NCI-H187 (cell line): ENCODE measurements around the gene GOLGB1.
"Not testable (repeated sequence)": the region's sequence is repeated elsewhere in the genome, so short reads cannot be mapped to it uniquely, and the experiment has no call there.

Experiments used
- DNase-seq, 2 experiments: peaks; one replicate each; lab custom pipeline; 2025; lab: John Stamatoyannopoulos, UW

The GOLGB1 gene

DNA sequence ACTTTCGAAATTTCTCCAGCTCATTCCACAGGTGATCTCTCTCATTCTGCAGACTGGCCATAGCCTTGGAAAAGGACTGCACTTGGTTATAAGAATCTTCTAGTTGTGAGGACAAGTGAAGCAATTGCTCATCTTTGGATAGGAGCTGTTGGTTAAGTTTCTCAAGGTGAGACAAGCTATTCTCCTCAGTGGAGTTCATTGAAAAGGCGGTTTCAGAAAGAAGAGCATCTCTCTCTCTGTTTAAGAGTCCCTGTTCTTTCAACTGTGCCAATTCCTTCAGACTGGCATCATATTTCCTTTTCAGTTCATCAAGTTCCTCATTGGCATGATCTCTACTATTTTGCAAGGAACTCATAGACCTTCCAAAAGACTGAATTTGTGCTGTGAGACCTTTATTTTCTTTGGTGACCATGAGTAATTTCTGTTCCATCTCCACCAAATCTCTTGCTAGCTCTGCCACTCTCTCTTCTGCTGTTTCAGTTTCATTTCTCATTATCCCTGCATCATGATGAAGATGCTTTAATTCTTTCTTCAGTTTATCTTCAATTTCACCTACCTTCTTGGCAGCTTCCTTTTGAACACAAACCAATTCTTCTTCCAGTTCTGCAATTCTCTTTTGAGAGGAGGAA is 58.6 kb downstream of the GOLGB1 start:
- DNase-seq = no peak

- DNase-seq = not testable (repeated sequence)
Measured at GRCh38 chr3:121688747-121689146, 60.8 kb downstream of the GOLGB1 start.

- no peak for DNase-seq
Measured at GRCh38 chr3:121681792-121682191, 67.7 kb downstream of the GOLGB1 start.

GRCh38 chr3:121677141-121677540 is 72.4 kb downstream of the GOLGB1 start:
- DNase-seq = no peak

DNA sequence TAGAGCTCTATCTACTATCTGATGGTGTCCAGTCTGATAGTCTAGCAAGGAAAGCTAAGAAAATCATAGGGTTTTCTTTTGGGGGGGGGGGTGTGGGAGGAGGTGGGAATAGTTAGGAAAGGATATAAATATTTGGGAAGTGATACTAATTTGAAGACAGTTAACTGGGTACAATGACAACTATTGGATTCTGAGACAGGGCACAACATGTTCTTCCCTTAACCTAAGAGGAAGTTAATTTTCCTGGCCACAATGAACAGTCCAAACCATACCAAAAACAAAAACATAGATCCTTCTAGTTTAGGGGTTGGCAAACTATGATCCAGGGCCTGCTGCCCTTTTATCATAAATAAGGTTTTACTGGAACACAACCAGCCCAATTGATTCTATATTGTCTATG is 78.9 kb downstream of the GOLGB1 start:
- DNase-seq = no peak

GRCh38 chr3:121667333-121667732 is 82.2 kb downstream of the GOLGB1 start:
- DNase-seq = no peak

DNA sequence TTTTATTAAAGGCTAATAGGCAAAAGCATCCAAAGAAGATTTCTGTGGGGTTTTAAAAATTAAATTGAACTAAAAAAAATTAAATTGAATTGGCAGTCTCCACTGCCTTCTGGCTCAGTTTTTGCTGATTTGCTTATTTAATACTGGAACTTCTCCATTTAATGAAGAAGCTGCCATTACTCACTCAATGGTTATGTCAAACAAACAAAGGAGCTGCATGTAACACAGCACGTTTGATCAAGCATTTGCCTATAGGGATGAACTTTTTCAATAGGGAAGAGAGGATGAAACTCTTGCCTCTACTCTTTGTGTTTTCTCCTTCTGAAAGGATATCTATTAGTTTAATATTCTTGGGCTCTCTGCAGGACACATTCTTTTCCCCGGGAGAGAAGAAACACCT is 84.1 kb downstream of the GOLGB1 start:
- DNase-seq = no peak

GRCh38 chr3:121663171-121663847 is 86.2 kb downstream of the GOLGB1 start:
- no peak for DNase-seq

DNA sequence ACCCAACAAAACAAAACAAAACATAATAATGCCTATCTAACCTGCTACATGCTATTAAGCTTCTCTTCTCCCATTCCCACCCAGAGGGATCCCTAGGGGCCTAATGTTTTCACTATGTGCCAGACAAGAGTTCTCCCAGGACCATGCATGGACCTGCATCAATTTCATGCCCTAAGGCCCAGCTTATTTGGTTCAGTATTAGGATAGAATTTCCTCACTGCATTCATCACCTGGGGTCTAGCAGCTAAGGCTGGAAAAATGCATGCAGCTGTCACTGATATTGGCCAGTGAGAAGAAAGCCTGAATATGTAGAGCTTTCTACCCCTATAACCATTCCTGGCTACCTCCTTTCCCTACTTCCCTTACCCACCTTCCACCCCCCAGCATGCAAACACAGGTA is 86.8 kb downstream of the GOLGB1 start:
- no peak for DNase-seq

DNA sequence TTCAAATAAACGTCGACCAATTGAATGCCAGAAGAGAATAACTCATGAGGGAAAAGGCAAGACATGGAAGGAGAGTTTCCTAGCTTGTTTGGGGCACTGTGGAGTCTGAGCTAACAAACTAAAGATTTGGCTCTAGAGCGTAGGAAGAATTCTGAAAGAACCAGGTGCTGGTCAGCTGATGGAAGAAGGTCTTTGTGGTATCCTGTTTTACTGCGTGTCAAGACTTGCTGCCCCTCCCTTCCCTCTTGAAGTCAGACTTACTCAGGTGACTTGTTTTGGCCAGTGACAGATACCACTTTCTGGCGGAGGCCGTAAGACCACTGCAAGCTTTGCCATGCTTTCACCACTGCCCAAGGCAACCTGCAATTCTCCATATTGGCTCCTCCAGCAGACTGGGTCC is 88.2 kb downstream of the GOLGB1 start:
- DNase-seq = no peak

DNA sequence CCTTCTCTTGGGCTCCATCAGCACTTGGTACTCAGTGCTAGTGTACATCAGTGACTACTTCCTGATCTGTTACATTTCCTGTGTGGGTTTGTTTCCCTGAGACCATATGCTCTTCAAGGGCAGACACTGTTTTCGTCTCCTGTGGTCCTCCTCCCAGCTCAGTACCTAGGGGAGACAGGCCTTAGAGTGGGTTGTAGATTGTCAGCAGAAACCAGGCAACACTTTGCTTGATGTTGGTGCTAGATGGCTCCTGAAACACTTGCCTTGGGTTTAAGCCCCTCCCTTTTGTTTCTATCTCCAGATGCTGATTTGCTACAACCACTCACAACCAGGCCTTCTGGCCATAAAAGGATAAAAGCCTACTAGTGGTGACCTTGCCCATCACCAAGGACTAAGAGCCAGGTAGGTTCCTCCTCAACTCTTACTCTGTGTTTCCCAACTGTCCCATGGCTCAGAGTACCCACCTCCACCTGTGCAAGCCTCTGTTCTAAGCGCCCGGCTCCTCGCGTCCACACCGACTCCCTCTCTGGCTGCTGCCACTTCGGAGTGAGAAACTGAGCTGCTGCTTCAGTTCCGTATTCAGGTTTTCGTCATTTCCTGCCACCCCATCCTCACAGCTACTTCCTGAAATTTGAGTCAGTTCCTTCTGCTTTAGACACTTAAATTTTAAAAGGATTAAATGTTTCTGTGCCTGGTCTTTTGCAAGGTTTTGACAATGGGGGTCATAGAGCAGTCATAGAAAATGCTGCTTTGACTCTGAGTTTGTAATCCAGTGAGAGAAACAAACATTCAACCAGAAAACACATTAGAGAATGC is 89.0 kb downstream of the GOLGB1 start, which contains the start of gene HCLS1:
Gene HCLS1, minus strand, starts transcription at position 548 of the 816 bp plus-strand sequence. CDS start 2,556 bp downstream, outside the sequence.
- no peak for DNase-seq

DNA sequence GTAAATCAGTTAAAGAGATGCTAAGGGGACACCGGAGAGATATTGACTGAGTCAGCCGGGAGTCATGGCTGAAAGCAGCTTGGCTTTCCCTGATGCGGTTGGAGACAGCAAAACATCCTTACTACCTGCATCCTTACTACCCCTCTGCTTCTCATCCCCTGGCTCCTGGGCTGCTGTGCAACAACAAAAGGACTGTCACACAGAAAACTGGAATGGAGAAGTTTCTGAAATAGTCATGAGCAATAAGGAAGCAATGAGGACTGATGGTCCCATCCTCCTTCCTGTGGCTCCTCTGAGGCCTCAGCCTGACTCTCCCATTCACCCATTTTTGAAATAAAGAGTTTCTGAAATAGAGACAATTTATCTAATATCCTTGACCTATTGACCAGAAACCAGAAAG is 90.0 kb downstream of the GOLGB1 start:
- no peak for DNase-seq

DNA sequence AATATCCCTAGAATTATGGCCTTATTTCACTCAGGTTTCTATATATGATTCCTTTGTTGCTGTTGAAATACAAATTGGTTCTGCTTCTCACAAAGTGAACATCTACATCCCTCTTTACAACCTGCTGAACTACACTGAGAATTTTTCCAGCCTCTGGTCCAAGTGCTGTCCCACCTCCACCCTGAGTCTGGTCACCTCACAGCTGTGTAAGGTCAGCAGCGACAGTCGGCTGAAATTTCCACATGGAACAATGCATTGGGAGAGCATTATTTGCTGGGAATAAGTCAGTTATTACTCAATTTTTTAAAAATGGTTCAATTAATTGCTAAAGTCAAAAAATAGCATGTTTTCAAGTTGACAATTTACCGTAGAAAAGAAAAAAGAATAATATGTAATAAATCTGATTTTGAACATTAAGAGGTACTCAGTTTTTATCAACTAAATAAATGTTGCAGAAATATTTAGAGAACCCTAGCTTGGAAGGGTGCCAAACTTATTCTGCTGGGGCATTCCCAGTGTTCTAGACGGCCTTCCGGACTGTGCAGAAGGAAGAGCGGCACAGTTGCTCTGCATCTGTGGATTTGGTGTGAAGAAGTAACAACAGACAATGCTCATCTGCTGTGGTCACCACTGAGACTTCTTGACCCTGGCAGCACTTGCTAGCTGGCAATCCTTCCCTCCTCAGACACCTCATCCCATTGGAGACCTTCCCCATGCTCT is 90.7 kb downstream of the GOLGB1 start:
- no peak for DNase-seq

GRCh38 chr3:121654493-121655385 is 94.8 kb downstream of the GOLGB1 start:
- DNase-seq = no peak

GRCh38 chr3:121651684-121652083 is 97.9 kb downstream of the GOLGB1 start:
- no peak for DNase-seq

DNA sequence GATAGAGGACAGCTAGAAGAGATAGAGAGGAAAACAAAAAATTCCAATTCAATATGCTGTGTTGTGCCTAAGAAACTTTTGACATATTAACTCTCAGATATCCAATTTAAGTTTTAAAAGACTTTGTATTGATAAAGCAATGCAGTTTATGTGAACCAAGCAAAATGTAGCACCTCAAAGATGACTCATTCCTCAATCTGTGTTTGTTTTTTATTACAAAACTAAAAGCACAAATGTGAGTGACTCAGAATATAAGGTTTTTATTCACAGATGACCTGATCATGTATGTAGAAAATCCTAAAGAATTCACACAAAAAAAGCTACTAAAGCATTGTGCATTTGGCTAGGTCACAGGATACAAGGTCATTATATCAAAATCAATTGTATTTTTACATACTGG is 99.9 kb downstream of the GOLGB1 start:
- no peak for DNase-seq

GRCh38 chr3:121648219-121648958 is 101.2 kb downstream of the GOLGB1 start:
- DNase-seq = no peak

DNA sequence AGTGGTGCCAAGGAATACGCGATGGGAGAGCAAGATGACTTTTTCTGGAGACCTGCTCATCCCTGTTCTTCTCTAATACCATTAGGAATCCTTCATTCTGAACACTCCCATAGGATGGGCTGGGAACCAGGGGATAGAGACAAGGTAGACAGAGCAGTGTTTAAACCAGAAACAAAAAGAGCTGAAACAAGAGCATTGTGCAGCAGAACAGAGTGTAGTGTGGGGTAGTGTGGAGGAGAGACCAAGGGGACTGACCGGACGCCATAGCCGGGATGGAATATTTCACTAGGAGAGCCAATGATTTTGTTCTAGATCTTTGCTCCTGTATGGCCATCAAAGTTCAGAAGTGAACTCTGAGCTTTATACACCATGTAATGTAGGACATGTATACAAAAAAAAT is 104.5 kb downstream of the GOLGB1 start:
- no peak for DNase-seq

GRCh38 chr3:121642601-121643314 is 106.8 kb downstream of the GOLGB1 start:
- DNase-seq = no peak

- no peak for DNase-seq
Measured at GRCh38 chr3:121641127-121641526, 108.4 kb downstream of the GOLGB1 start.
